AG09319 (cell line): ENCODE results near the gene CRIP1.

Experiments used
- DNase-seq: peaks from one replicate; pipeline ENCODE4 v3.0.0-alpha.2; 2010; ENCODE audit warnings: low read depth; ENCODE audit errors: extremely low read depth
- TF ChIP-seq, protein P1 (sequence below): IDR thresholded peaks from 2 replicates; pipeline ENCODE4 v1.5.1; 2011; ENCODE audit warnings: low read depth, mild to moderate bottlenecking, inconsistent platforms, low read length, moderate library complexity

The CRIP1 gene

DNA sequence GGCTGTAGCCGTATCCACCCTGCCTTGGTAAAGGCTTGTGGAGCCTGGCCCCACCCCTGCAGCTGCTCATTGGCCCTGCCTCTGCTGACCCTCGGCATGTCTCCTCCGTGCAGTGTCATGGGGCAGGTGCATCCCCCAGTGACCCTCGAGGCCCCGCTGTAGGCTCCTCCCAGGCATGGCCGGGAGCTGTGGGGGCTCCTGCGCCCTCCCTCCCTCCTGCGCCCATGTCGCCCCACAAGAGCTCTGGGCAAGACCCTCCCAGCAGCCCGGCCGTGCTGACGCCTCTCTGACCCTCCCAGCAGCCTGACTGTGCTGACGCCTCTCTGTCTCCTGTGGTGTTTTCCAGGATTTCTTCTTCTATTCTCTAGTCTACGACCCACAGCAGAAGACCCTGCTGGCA is 32.8 kb upstream of the CRIP1 start:
- no peak for DNase-seq
- TF ChIP-seq, protein P1, sequence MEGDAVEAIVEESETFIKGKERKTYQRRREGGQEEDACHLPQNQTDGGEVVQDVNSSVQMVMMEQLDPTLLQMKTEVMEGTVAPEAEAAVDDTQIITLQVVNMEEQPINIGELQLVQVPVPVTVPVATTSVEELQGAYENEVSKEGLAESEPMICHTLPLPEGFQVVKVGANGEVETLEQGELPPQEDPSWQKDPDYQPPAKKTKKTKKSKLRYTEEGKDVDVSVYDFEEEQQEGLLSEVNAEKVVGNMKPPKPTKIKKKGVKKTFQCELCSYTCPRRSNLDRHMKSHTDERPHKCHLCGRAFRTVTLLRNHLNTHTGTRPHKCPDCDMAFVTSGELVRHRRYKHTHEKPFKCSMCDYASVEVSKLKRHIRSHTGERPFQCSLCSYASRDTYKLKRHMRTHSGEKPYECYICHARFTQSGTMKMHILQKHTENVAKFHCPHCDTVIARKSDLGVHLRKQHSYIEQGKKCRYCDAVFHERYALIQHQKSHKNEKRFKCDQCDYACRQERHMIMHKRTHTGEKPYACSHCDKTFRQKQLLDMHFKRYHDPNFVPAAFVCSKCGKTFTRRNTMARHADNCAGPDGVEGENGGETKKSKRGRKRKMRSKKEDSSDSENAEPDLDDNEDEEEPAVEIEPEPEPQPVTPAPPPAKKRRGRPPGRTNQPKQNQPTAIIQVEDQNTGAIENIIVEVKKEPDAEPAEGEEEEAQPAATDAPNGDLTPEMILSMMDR = no peak

GRCh38 chr14:105455086-105455640 is 31.5 kb upstream of the CRIP1 start:
- no peak for DNase-seq
- TF ChIP-seq, protein P1 = no peak

DNA sequence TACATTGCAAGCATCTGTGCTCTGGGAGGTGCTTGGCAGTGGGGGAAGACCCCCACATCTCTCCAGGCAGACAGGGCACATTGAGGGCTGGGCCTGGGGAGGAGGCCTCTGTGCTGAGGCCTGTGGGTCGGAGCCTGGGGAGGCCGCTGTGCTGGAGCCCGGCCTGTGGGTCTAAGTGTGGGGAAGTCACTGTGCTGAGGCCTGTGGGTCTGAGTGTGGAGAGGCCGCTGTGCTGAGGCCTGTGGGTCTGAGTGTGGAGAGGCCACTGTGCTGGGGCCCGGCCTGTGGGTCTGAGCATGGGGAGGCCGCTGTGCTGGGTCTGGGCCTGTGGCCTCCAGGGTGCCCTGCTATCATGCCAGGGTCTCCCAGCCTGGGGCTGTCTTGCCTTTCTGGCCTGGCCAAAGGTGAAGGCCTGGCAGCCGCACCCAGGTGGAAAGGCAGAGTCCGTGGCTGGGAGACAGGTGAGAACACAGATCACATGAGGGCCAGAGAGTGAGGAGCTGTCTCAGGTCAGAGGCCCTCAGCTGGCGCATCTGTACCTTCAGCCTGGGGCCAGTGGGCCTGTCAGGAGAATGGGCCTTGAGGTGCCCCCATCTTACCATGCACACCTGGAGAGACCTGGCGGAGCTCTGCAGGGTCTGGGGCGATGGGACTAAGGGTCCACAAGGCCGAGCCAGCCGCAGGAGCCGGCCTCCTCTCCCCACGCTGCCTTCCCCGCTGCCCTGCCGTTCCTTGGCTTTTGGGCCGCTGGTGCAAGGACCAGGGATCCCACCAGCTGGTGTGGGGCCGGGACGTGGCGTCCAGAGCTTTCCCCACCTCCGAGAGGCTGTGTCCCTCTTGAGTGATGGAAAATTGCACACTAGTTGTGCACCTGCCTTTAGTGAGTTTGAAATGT is 30.7 kb upstream of the CRIP1 start:
- DNase-seq = no peak
- TF ChIP-seq, protein P1 = no peak

GRCh38 chr14:105456736-105457617 is 29.7 kb upstream of the CRIP1 start:
- TF ChIP-seq, protein P1 = no peak

DNA sequence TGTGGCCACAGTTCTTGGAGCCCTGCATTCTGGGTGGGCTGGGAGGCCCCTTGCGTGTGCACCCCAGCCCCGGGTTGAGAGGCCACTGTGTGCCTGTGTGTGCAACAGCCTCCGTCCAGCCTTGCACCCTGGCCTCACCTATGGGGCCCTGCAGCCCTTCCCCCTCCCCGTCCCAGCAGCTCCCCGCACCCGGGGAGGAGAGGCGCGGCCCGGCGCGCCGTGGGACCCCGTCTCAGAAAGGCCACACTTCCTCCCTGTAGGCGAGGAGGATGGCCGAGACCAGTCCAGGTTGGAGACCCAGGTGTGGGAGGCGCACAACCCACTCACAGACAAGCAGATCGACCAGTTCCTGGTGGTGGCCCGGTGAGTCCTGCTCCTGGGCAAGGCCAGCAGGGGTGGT is 28.7 kb upstream of the CRIP1 start:
- TF ChIP-seq, protein P1 = no peak
- DNase-seq = no peak

More at GRCh38 chr14:105456736-105457617, 29.7 kb upstream of the CRIP1 start:
- DNase-seq = no peak

GRCh38 chr14:105458571-105458970 is 28.1 kb upstream of the CRIP1 start:
- TF ChIP-seq, protein P1 = no peak
- DNase-seq = no peak
